GM12878 (cell line): ENCODE measurements around the gene POC1B. TPM values are rescaled to one million over a fixed set of nuclear protein-coding genes. Genes with fewer than 3 reads are reported as not detected.

Experiments
- ATAC-seq: fragments of 200-7000 bp; cut with Tn5 transposase; 3 replicates; pipeline ENCODE4 v1.9.1; 2020; ENCODE audit warnings: mild to moderate bottlenecking, moderate library complexity
- BruUV-seq: library from RNA; stranded (reverse); fragments of 400-500 nt; replicated peaks from 2 replicates; lab custom pipeline; 2021; lab: Mats Ljungman, UMichigan
- CTCF ChIA-PET: fragments of 300-600 bp; sonication (Branson Sonifier 250); formaldehyde crosslinking; extraction: SDS; loops from one replicate; lab custom pipeline; 2021; ENCODE audit warnings: inconsistent platforms; lab: Yijun Ruan, JAX
- POLR2A ChIA-PET: fragments of 350-600 bp; formaldehyde crosslinking; extraction: SDS; loops from one replicate; lab custom pipeline; 2021; ENCODE audit warnings: inconsistent platforms; lab: Charles Lee
- RAD21 ChIA-PET: fragments of 300-600 bp; sonication (Branson Sonifier 250); formaldehyde crosslinking; loops from one replicate; lab custom pipeline; 2023; ENCODE audit warnings: antibody characterized with exemption; ENCODE audit not compliant: unreplicated experiment; lab: Charles Lee
- SMC1A ChIA-PET: fragments of 300-600 bp; sonication (Branson Sonifier 250); formaldehyde crosslinking; loops from one replicate; lab custom pipeline; 2023; ENCODE audit not compliant: unreplicated experiment, uncharacterized antibody; lab: Charles Lee
- DNase-seq: peaks from one replicate; pipeline ENCODE4 v3.0.0-alpha.2; 2011; ENCODE audit warnings: low read depth, low spot score
- FAIRE-seq: peaks from 3 replicates; lab custom pipeline; 2011; peaks lifted over from hg19 to GRCh38; lab: Jason Lieb, UNC
- H2AFZ ChIP-seq: 2 replicates; pipeline ENCODE4 v1.6.0; 2011; ENCODE audit warnings: low read depth, low read length, control low read depth; ENCODE audit not compliant: control insufficient read depth
- H3K27ac ChIP-seq: 2 replicates; pipeline ENCODE4 v1.5.1; 2011; ENCODE audit warnings: control low read depth; ENCODE audit not compliant: control insufficient read depth, insufficient read depth
- H3K27me3 ChIP-seq, 2 experiments: replicated peaks in 1 of 2; 2 replicates each; pipeline versions ENCODE4 v1.6.0 to v1.6.1; 2011; ENCODE audit warnings: low read length in 1 of 2; ENCODE audit not compliant: control insufficient read depth in 2 of 2, insufficient read depth in 2 of 2
- H3K36me3 ChIP-seq, 2 experiments: 2 replicates each; pipeline ENCODE4 v1.5.1; 2011; ENCODE audit warnings: low read length in 1 of 2; ENCODE audit not compliant: control insufficient read depth in 2 of 2, insufficient read depth in 2 of 2
- H3K4me1 ChIP-seq: 2 replicates; pipeline ENCODE4 v1.6.1; 2011; ENCODE audit warnings: mild to moderate bottlenecking, low read length, moderate library complexity, mixed read lengths; ENCODE audit not compliant: control insufficient read depth, insufficient read depth
- H3K4me2 ChIP-seq: 2 replicates; pipeline ENCODE4 v1.6.0; 2011; ENCODE audit warnings: control low read depth; ENCODE audit not compliant: control insufficient read depth, insufficient read depth
- H3K4me3 ChIP-seq: fragments of 200-600 bp; sonication (generic); 2 replicates; pipeline ENCODE4 v1.5.1; 2016
- H3K79me2 ChIP-seq: 2 replicates; pipeline ENCODE4 v1.6.0; 2011; ENCODE audit warnings: low read length; ENCODE audit not compliant: control insufficient read depth, insufficient read depth
- H3K9ac ChIP-seq: 2 replicates; pipeline ENCODE4 v1.8.0; 2011; ENCODE audit warnings: low read length, control low read depth, mixed read lengths; ENCODE audit not compliant: control insufficient read depth, insufficient read depth
- H3K9me3 ChIP-seq: replicated peaks from 3 replicates; pipeline ENCODE4 v1.5.1; 2011; ENCODE audit warnings: mild to moderate bottlenecking, low read length; ENCODE audit not compliant: control insufficient read depth, insufficient read depth
- H4K20me1 ChIP-seq: 2 replicates; pipeline ENCODE4 v1.6.0; 2011; ENCODE audit not compliant: control insufficient read depth, insufficient read depth
- ASH2L ChIP-seq: fragments of 300-600, 200-600 bp; sonication (generic); IDR thresholded peaks from 2 replicates; pipeline ENCODE4 v1.6.1; 2017; ENCODE audit warnings: low read depth, mild to moderate bottlenecking, borderline replicate concordance
- ELK1 ChIP-seq: IDR thresholded peaks from 2 replicates; pipeline ENCODE4 v1.6.1; 2012; ENCODE audit warnings: low read depth, low read length, improper control_type of control experiment
- ETV6 ChIP-seq, 2 experiments: fragments of 450-650 bp in 1 of 2; IDR thresholded peaks in 1 of 2; conservative IDR thresholded peaks in 1 of 2; 2 replicates each; pipeline ENCODE4 v1.6.1; 2014; ENCODE audit warnings: antibody characterized with exemption in 1 of 2, borderline replicate concordance in 1 of 2, low read depth in 1 of 2, mild to moderate bottlenecking in 1 of 2, moderate library complexity in 1 of 2
- KDM1A ChIP-seq: fragments of 200-600 bp; sonication (generic); IDR thresholded peaks from 2 replicates; pipeline ENCODE4 v1.6.1; 2016; ENCODE audit warnings: borderline replicate concordance
- KLF5 ChIP-seq: fragments of 450-650 bp; IDR thresholded peaks from 2 replicates; pipeline ENCODE4 v1.6.1; 2014; ENCODE audit warnings: mild to moderate bottlenecking; ENCODE audit not compliant: partially characterized antibody
- NFXL1 ChIP-seq: fragments of 450-650 bp; IDR thresholded peaks from 2 replicates; pipeline ENCODE4 v1.6.1; 2017; ENCODE audit warnings: antibody characterized with exemption, mild to moderate bottlenecking, borderline replicate concordance
- NR2C2 ChIP-seq: IDR thresholded peaks from 2 replicates; pipeline ENCODE4 v1.6.1; 2011; ENCODE audit warnings: borderline replicate concordance, low read depth; ENCODE audit not compliant: control insufficient read depth, insufficient read length
- RELA ChIP-seq: fragments of 450-650 bp; IDR thresholded peaks from 2 replicates; pipeline ENCODE4 v1.8.0; 2014; ENCODE audit warnings: borderline replicate concordance; ENCODE audit not compliant: partially characterized antibody
- RFX5 ChIP-seq: IDR thresholded peaks from 2 replicates; pipeline ENCODE4 v1.6.1; 2011; ENCODE audit warnings: low read depth, low read length, improper control_type of control experiment
- SIX5 ChIP-seq: IDR thresholded peaks from 2 replicates; pipeline ENCODE4 v1.6.1; 2011; ENCODE audit warnings: mild to moderate bottlenecking, low read depth, low read length, moderate library complexity; ENCODE audit not compliant: severe bottlenecking
- TAF1 ChIP-seq: IDR thresholded peaks from 2 replicates; pipeline ENCODE4 v1.6.1; 2011; ENCODE audit warnings: mild to moderate bottlenecking, low read depth, low read length, borderline replicate concordance
- YY1 ChIP-seq: IDR thresholded peaks from 2 replicates; pipeline ENCODE4 v1.6.1; 2011; ENCODE audit warnings: low read depth, mild to moderate bottlenecking, low read length
- ZNF274 ChIP-seq: IDR thresholded peaks from one replicate; pipeline ENCODE4 v1.8.0; 2011; ENCODE audit not compliant: insufficient read length, insufficient read depth
- ZZZ3 ChIP-seq: IDR thresholded peaks from 2 replicates; pipeline ENCODE4 v1.6.1; 2011; ENCODE audit warnings: low read depth; ENCODE audit not compliant: control insufficient read depth, insufficient read length
- WGBS: methylation state at CpG from one replicate; pipeline ENCODE4 v1.1.6; 2016; ENCODE audit warnings: low lambda C conversion rate; ENCODE audit not compliant: insufficient replicate concordance, insufficient coverage; ENCODE audit errors: missing lambda C conversion rate; 5-methylcytosine and 5-hydroxymethylcytosine counted together
- in situ Hi-C: fragments of 300-500 bp; cut with MboI; formaldehyde crosslinking; loops from 9 replicates; pipeline ENCODE4 v1.14.3; 2018; ENCODE audit warnings: mixed read lengths
- intact Hi-C: fragments of 100-400 bp; cut with micrococcal nuclease; formaldehyde crosslinking; loops from one replicate; pipeline ENCODE4 v1.14.2; 2022; ENCODE audit not compliant: unreplicated experiment
- polyA plus RNA-seq, 11 experiments: library from polyadenylated mRNA; depleted of rRNA in 4 of 11; unstranded in 6 of 11; stranded (reverse) in 5 of 11; fragments of >200 nt; fragmentation: Nextera tagmentation in 4 of 11; fragmentation: Illumina TruSeq in 1 of 11; extraction: Ambion mirVana in 4 of 11; extraction: Trizol in 1 of 11; gene quantifications; 1 replicate in 1 of 11; 2 replicates in 10 of 11; pipeline versions ENCODE4 v1.2.1 to v1.2.3, GENCODE V29; 2011 to 2016; ENCODE audit warnings: inconsistent platforms in 2 of 11, missing spikeins in 2 of 11, low read depth in 1 of 11
- total RNA-seq, 4 experiments: library from RNA; depleted of rRNA in 3 of 4; stranded (reverse); fragments of >200 nt in 3 of 4; fragmentation: Illumina TruSeq in 1 of 4; extraction: Trizol in 1 of 4; gene quantifications; 2 replicates each; pipeline versions ENCODE4 v1.2.1 to v1.2.3, GENCODE V29; 2013 to 2021
- TF ChIP-seq, protein P1 (sequence below): fragments of 450-650 bp; IDR thresholded peaks from 2 replicates; pipeline ENCODE4 v1.6.1; 2016; ENCODE audit warnings: mild to moderate bottlenecking
- TF ChIP-seq, protein P2 (sequence below): fragments of 450-650 bp; IDR thresholded peaks from 2 replicates; pipeline ENCODE4 v1.6.1; 2016; ENCODE audit warnings: mild to moderate bottlenecking
- TF ChIP-seq, protein P3 (sequence below): fragments of 450-650 bp; IDR thresholded peaks from 2 replicates; pipeline ENCODE4 v1.6.1; 2017; ENCODE audit warnings: antibody characterized with exemption, mild to moderate bottlenecking, moderate library complexity

POC1B gene
- total and polyA plus RNA-seq, 10 of the 15 experiments (the other 5 are each of a cell fraction or from before 2014, with no cell fraction given) = 4.4 to 17.8 (median 11.3) TPM

DNA sequence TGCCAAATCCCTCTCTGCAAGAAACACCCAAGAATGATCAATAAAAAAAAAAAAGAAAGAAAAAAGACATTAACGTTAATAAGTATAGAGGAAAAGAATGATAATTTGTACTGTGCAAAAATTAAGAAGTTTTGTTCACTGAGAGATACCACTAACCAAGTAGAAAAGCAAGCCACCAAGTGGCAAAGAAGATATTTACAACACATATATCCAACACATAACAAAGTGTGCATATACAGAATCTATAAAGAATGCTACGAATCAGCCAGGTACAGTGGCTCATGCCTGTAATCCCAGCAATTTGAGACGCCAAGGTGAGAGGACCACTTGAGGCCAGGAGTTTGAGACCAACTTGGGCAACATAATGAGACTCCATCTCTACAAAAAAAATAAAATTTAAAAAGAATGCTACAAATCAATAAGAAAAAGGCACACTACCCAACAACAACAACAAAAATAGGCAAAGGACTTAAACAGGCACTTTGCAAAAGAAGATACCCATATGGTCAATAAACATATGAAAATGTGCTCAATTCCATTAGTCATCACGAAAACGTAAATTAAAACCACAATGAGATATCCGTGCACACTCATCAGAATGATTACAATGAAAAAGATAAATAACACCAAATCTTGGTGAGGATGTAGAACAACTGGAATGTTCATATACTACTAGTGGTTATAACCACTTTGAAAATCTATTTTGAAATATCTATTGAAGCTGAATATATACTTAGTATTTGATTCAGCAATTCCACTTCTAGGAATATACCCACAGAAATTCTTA is 21.1 kb downstream of the POC1B start:
- ChIA-PET SMC1A (interaction anchor here (0.6 to 1.5 kb wide), 2 partner anchors 21 to 234 kb away, joined by 3 read pairs; no protein-coding TSS in a partner anchor), POLR2A (no interaction called here), CTCF (no interaction called here), RAD21 (no interaction called here)
- no peak overlapping the region for H3K27ac ChIP-seq
- in situ Hi-C loops (loop anchor here (25.0 kb wide), 1 partner anchor 1367 kb away; the partner anchor contains the start of genes CEP290 and TMTC3), intact Hi-C loops (no loop called here)
- H4K20me1 ChIP-seq = no peaks in the 10 kb centered on the region
- 80% methylated on average over 6 of the region's 6 CpGs for WGBS
- no peak for DNase-seq
- H3K36me3 ChIP-seq = no peaks in the 10 kb centered on the region
- no peak overlapping the region for H3K4me3 ChIP-seq
- H3K4me2 ChIP-seq = no peak overlapping the region
- BruUV-seq = no TSS peak
- no peak for ATAC-seq
- no peaks in the 10 kb centered on the region for H3K4me1 ChIP-seq
- no peaks in the 10 kb centered on the region for H3K79me2 ChIP-seq
- FAIRE-seq = no peak
- no peak overlapping the region for H2AFZ ChIP-seq
- H3K9ac ChIP-seq = no peak overlapping the region
- H3K27me3 ChIP-seq = no peaks in the 10 kb centered on the region
- H3K9me3 ChIP-seq = no peaks in the 10 kb centered on the region
- no peak for TF ChIP-seq YY1
- TF ChIP-seq, protein P1, sequence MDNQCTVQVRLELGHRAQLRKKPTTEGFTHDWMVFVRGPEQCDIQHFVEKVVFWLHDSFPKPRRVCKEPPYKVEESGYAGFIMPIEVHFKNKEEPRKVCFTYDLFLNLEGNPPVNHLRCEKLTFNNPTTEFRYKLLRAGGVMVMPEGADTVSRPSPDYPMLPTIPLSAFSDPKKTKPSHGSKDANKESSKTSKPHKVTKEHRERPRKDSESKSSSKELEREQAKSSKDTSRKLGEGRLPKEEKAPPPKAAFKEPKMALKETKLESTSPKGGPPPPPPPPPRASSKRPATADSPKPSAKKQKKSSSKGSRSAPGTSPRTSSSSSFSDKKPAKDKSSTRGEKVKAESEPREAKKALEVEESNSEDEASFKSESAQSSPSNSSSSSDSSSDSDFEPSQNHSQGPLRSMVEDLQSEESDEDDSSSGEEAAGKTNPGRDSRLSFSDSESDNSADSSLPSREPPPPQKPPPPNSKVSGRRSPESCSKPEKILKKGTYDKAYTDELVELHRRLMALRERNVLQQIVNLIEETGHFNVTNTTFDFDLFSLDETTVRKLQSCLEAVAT = no peak
- no peak for TF ChIP-seq ELK1
- TF ChIP-seq, protein P2, sequence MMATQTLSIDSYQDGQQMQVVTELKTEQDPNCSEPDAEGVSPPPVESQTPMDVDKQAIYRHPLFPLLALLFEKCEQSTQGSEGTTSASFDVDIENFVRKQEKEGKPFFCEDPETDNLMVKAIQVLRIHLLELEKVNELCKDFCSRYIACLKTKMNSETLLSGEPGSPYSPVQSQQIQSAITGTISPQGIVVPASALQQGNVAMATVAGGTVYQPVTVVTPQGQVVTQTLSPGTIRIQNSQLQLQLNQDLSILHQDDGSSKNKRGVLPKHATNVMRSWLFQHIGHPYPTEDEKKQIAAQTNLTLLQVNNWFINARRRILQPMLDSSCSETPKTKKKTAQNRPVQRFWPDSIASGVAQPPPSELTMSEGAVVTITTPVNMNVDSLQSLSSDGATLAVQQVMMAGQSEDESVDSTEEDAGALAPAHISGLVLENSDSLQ = no peak
- no peak for TF ChIP-seq NR2C2
- no peak for TF ChIP-seq KLF5
- no peak for TF ChIP-seq RFX5
- TF ChIP-seq, protein P3, sequence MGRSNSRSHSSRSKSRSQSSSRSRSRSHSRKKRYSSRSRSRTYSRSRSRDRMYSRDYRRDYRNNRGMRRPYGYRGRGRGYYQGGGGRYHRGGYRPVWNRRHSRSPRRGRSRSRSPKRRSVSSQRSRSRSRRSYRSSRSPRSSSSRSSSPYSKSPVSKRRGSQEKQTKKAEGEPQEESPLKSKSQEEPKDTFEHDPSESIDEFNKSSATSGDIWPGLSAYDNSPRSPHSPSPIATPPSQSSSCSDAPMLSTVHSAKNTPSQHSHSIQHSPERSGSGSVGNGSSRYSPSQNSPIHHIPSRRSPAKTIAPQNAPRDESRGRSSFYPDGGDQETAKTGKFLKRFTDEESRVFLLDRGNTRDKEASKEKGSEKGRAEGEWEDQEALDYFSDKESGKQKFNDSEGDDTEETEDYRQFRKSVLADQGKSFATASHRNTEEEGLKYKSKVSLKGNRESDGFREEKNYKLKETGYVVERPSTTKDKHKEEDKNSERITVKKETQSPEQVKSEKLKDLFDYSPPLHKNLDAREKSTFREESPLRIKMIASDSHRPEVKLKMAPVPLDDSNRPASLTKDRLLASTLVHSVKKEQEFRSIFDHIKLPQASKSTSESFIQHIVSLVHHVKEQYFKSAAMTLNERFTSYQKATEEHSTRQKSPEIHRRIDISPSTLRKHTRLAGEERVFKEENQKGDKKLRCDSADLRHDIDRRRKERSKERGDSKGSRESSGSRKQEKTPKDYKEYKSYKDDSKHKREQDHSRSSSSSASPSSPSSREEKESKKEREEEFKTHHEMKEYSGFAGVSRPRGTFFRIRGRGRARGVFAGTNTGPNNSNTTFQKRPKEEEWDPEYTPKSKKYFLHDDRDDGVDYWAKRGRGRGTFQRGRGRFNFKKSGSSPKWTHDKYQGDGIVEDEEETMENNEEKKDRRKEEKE = no peak
- TF ChIP-seq SIX5 = no peak
- no peak for TF ChIP-seq NFXL1
- TF ChIP-seq RELA = no peak
- no peak for TF ChIP-seq ETV6 (conservative IDR thresholded peaks at IDR 0.05 in 1 of 2, IDR thresholded peaks at IDR 0.05 in 1 of 2; ENCODE audit: borderline replicate concordance in 1 of 2, low read depth in 1 of 2)
- TF ChIP-seq ZNF274 = no peak
- no peak for TF ChIP-seq KDM1A
- no peak for TF ChIP-seq TAF1
- TF ChIP-seq ZZZ3 = no peak
- no peak for TF ChIP-seq ASH2L
